HepG2 (cell line): ENCODE data around the gene RRM2.

ENCODE experiments used
- MAFK ChIP-seq, 2 experiments: IDR thresholded peaks in 1 of 2; conservative IDR thresholded peaks in 1 of 2; 2 replicates each; pipeline ENCODE4 v1.6.1; 2011; ENCODE audit warnings: improper control_type of control experiment in 2 of 2, low read length in 2 of 2
- RFX5 ChIP-seq: IDR thresholded peaks from 2 replicates; pipeline ENCODE4 v1.6.1; 2011; ENCODE audit warnings: low read depth, low read length, improper control_type of control experiment
- SRF ChIP-seq: IDR thresholded peaks from 2 replicates; pipeline ENCODE4 v1.6.1; 2011; ENCODE audit warnings: mild to moderate bottlenecking, low read depth, low read length, moderate library complexity
- ZNF124 ChIP-seq: sonication (generic); formaldehyde crosslinking; IDR thresholded peaks from 2 replicates; pipeline ENCODE4 v1.4.0; 2020; ENCODE audit warnings: missing genetic modification reagents
- ZNF550 ChIP-seq: sonication (generic); formaldehyde crosslinking; IDR thresholded peaks from 2 replicates; pipeline ENCODE4 v1.4.0; 2020; ENCODE audit warnings: mild to moderate bottlenecking, missing genetic modification reagents, borderline replicate concordance
- ZNF777 ChIP-seq: sonication (generic); formaldehyde crosslinking; IDR thresholded peaks from 2 replicates; pipeline ENCODE4 v1.4.0; 2020; ENCODE audit warnings: missing genetic modification reagents
- TF ChIP-seq, protein P1 (sequence below), 2 experiments: sonication (generic) in 1 of 2; formaldehyde crosslinking in 1 of 2; IDR thresholded peaks; 2 replicates each; pipeline versions ENCODE4 v1.5.1 to v1.6.1; 2011 to 2020; ENCODE audit warnings: borderline replicate concordance in 1 of 2, low read depth in 1 of 2, low read length in 1 of 2, mild to moderate bottlenecking in 1 of 2, missing genetic modification reagents in 1 of 2, moderate library complexity in 1 of 2

DNA sequence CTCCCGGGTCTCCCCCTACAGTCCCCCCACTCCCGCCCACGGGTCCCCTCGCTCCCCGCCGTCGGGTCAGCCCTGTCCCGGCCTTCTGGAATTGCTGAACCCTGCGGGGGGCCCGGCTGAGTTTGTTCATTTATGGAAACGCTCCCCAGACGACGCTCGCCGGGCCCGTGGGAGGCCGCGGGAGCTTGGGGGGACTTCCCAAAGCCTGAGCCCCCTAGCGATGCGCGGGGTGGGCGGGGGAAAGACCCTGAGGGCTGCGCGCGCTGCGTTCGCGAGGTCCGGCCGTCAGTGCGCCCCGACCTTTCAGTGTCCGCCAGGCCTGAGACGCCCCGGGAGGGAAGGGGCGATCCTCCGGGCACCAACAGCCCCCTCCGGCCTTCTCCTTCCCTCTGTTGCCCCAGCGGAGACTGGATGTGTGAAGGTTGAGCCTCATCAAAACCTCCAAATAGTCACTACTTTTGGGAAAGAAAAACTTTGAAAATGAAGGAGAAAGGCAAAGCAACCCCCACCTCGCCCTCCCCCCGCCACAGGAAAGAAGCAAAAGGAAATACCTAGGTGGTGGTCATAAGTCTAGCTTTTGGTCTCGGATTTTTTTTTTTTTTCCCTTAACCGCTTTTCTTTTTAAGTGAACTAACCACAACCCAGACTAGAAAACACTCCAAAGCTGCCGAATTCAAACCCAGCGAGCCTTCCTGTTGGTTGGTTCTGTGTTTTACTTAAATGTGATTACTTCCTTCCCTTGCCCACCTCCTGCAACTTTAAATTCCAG is 41.8 kb upstream of the RRM2 start:
- TF ChIP-seq SRF (no peak), RFX5 (no peak), MAFK (conservative IDR thresholded peaks at IDR 0.05 in 1 of 2, IDR thresholded peaks at IDR 0.05 in 1 of 2; ENCODE audit: low read length in 2 of 2) (no peak), ZNF124 (CRISPR knock-in tag) (no peak), ZNF550 (CRISPR knock-in tag) (no peak), ZNF777 (peak; percentile 26; the same call in 1 of the 2 replicates)
- TF ChIP-seq, protein P1, sequence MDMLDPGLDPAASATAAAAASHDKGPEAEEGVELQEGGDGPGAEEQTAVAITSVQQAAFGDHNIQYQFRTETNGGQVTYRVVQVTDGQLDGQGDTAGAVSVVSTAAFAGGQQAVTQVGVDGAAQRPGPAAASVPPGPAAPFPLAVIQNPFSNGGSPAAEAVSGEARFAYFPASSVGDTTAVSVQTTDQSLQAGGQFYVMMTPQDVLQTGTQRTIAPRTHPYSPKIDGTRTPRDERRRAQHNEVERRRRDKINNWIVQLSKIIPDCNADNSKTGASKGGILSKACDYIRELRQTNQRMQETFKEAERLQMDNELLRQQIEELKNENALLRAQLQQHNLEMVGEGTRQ (IDR thresholded peaks at IDR 0.05; ENCODE audit: low read depth, low read length) = no peak
- TF ChIP-seq, protein P1 (CRISPR knock-in tag; IDR thresholded peaks at IDR 0.05; ENCODE audit: borderline replicate concordance) = no peak
